Astrocyte of the hippocampus (primary cell): ENCODE data around the gene CTPS1.

ENCODE experiments used
- DNase-seq: peaks from one replicate; pipeline ENCODE4 v3.0.0; 2011; ENCODE audit warnings: low read depth, low spot score

The CTPS1 gene

GRCh38 chr1:41023279-41023990 is 43.9 kb downstream of the CTPS1 start:
- DNase-seq: peak; percentile 44

GRCh38 chr1:41024953-41025352 is 45.5 kb downstream of the CTPS1 start:
- DNase-seq: no peak

DNA sequence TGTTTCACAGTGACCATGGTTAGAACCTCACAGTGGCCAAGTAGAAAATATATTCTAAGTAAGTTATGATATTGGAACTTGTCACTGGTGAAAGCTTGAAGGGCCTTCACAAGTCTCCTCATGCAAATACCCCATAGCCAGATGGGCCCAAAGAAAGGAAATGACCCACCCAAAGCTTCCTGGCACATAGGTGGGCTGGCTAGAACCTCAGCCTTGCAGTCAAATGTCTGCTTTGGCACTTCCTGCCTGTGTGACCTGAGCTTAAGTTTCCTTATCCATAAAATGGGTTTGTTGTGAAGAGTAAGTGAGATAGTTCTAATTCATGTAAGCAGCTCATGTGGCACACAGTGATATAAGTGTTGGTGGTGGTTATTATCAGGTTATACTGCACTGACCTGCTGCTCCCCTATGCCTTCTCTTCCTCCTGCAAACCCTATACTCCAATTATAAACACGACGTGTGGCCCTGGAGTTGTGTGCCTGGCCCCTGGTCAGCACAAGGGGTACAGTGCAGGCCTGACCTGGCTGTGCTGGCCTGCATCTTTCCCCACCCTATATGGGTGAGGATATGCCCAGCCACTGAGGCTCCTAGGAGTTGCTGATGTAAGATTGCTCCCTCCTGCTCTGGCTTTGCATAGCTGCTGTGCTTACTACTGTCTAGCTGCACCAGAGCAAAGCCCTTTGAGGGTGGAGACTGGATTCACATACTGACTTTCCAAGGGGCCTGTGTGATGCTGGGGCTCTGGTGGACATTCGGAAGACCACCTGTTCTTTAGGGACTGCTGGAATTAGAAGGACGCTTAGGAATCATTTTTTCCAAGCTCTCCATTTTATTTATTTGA is 46.7 kb downstream of the CTPS1 start:
- DNase-seq: no peak

- DNase-seq: no peak
Observed at GRCh38 chr1:41028034-41028642, 48.6 kb downstream of the CTPS1 start.

- no peak for DNase-seq
Observed at GRCh38 chr1:41030872-41031616, 51.5 kb downstream of the CTPS1 start.

- no peak for DNase-seq
Observed at GRCh38 chr1:41032147-41032546, 52.7 kb downstream of the CTPS1 start.

GRCh38 chr1:41033272-41033671 is 53.8 kb downstream of the CTPS1 start:
- DNase-seq: no peak

- no peak for DNase-seq
Observed at GRCh38 chr1:41037116-41037903, 57.8 kb downstream of the CTPS1 start.

GRCh38 chr1:41038110-41038509 is 58.6 kb downstream of the CTPS1 start:
- no peak for DNase-seq

GRCh38 chr1:41041614-41042270 is 62.2 kb downstream of the CTPS1 start:
- DNase-seq: no peak

DNA sequence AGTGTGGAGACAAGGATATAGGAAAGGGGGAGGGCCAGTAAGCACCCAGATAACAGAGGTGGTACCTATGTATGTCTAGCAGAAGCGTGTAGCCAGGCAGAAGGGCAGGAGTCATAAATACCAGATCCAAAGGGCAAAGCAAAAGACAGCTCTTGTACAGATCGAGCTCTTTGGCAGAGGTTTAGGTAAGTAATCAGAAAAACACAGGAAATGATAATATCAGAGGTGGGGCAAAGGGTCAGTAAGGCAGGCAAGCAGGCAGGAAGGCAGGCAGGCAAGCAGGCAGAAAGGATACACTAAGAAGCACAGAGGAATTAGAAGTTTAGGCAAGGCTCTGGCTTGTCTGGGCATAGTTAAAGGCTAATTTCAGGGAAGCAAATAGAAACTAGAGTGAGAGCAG is 64.7 kb downstream of the CTPS1 start:
- no peak for DNase-seq

DNA sequence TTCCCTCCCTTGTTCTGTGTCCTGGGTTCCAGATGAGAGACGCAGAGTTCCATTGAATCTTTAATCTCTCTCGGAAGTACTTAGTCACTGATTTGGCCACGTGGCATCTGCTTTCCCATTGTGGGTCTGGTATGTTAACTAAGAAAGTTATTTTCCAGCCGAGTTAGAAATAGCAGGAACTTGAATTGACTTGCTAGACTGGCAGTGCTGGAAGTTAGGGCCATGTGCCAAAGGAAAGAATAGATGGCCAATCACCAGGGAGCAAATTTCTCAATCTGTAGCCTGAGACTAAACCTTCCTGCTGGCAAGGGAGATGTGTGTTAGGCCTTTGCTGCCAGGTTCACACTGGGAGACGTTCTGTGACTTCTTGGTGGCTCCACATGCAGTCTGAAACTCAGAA is 66.2 kb downstream of the CTPS1 start:
- DNase-seq: peak; percentile 91

DNA sequence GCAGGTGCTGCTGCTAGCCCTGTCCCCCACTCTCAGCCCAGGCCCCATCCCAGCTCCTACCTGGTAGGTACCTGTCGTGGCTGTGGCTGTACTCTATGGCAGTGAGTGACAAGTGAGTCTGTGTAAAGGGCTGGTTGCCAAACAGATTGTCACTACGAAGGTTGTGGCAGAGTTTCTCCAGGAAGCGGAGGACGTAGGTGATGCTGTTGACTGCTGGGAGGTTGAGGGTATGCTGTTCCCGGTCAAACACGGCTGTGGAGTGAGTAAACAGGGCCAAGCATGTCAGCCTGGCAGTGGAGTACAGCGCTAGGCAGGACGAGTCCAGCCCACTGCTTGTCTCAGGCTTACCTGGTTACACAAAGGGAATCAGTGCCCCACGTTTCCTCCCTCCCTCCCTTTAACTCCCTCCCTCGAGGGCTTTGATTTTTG is 66.9 kb downstream of the CTPS1 start:
- DNase-seq: no peak

GRCh38 chr1:41048540-41048939 is 69.0 kb downstream of the CTPS1 start:
- no peak for DNase-seq

DNA sequence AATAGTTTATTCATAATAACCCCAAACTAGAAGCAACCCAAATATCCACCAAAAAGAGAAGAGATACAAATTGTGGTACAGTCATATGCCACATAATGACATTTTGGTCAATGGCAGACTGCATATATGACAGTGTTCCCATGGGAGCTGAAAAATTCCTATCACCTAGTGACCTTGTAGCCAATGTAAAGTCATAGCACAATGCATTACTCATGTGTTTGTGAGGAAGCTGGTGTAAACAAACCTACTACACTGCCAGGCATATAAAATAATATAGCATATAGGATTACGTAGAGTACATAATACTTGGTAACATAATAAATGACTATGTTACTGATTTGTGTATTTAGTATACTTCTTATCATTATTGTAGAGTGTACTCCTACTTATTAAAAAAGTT is 71.5 kb downstream of the CTPS1 start:
- DNase-seq: no peak

GRCh38 chr1:41053316-41053715 is 73.8 kb downstream of the CTPS1 start:
- no peak for DNase-seq

DNA sequence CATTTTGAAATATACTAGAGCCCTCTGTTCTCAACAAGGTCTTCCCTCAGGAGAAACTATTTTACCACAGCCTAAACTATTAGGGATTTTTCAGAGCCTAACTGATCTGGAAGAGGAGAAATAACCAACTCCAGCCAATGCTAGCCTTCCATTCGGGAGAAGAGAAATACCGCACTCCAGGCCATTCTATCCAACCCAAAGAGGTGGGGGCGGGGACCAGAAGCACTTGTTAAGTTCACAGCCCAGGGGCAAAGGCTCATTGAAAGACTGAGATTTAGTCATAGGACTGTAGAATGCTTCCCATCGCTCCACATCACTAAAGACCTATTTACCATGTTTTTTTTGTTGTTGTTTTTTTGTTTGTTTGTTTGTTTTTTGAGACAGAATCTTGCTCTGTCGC is 77.4 kb downstream of the CTPS1 start:
- no peak for DNase-seq
